NCI-H2196 treated with DMSO at 0.1 percent for 48 hours (cell line): ENCODE measurements around the gene BHLHE40.
"Not testable (repeated sequence)": the region's sequence is repeated elsewhere in the genome, so short reads cannot be mapped to it uniquely, and the experiment has no call there.

Source experiments
- DNase-seq: peaks from one replicate; lab custom pipeline; 2025; ENCODE audit not compliant: unreplicated experiment; lab: John Stamatoyannopoulos, UW

The BHLHE40 gene

DNA sequence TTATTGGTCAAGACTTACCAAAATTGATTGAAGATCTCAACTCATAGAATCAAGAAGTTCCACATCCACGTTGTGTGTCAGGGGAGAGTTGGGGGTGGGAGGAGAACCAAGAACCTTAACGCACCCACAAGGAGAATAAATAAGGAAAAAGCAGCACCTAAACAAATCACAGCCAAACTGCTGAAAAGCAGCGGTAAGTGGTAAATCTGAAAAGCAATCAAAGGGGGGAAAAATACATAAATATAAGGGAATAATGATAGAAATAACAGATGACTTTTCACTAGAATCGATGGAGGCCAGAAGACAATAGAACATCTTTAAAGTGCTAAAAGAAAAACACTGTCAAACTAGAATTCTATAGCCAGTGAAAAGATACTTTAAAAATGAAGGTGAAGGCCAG, 20.1 kb upstream of the BHLHE40 start:
- no peak for DNase-seq

DNA sequence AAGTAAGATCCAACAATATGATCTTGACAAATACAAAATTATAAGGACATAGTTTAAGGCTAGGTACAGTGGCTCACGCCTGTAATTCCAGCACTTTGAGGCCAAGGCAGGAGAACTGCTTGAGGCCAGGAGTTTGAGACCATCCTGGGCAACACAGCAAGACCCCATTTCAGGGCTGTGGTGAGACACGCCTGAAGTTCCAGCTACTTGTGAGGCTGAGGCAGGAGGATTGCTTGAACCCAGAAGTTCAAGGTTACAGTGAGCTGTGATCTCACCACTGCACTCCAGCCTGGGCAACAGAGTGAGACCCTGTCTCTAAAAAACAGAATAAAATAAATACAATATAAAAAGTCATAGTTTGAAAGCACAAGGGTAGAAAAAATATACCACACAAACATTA, 17.4 kb upstream of the BHLHE40 start:
- not testable (repeated sequence) for DNase-seq

DNA sequence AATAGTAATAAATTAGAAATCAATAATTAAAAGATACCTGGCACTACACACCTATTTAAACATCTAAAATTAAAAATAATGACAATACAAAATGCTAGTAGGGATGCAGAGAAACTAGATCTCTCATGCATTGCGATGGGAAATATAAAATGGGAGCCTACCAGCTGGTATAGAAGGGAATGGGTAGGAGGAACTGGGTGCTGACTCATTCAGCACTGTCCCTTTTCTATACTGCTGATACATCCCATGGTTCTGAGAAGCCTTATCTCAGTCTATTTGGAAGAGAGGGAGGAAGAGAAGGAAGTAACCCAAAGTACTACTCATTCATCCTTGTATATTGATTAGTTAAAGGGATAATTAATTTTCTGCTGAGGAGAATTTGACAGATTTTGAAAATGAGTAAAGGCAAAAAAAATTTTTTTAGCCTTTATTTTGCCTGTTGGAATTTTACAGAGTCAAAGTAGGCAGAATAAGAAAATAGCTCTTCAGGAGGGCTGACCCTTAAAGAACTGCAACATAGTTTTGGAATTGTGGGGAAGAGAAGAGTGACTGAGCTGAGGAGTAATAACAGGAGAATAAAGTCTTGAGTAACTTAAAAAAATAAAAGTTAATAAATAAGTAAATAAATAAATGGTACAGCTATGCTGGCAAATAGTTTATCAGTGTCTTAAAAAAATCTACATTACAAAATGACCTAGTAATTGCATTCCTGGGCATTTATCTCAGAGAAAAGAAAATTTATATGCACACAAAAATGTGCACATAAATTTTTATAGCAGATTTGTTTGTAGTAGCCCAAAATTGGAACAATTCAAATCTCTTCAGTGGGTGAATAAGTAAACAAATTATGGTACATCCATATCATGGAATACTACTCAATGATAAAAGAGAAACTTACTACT, 15.3 kb upstream of the BHLHE40 start:
- no peak for DNase-seq

DNA sequence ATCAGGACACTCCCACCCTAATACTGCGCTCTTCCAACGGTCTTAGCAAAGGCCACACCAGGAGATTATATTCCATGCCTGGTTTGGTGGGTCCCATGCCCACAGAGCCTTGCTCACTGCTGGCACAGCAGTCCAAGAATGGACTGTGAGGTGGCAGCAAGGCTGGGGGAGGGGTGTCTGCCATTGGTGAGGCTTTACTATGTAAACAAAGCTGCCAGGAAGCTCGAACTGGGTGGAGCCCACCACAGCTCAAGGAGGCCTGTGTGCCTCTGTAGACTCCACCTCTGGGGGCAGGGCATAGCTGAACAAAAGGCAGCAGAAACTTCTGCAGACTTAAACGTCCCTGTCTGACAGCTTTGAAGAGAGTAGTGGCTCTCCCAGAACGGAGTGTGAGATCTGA, 13.2 kb upstream of the BHLHE40 start:
- DNase-seq, result not testable (repeated sequence)

DNA sequence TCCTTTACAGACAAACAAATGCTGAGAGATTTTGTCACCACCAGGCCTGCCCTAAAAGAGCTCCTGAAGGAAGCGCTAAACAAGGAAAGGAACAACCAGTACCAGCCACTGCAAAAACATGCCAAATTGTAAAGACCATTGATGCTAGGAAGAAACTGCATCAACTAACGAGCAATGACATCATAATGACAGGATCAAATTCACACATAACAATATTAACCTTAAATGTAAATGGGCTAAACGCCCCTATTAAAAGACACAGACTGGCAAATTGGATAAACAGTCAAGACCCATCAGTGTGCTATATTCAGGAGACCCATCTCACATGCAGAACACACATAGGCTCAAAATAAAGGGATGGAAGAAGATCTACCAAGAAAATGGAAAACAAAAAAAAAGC, 11.6 kb upstream of the BHLHE40 start:
- not testable (repeated sequence) for DNase-seq

DNA sequence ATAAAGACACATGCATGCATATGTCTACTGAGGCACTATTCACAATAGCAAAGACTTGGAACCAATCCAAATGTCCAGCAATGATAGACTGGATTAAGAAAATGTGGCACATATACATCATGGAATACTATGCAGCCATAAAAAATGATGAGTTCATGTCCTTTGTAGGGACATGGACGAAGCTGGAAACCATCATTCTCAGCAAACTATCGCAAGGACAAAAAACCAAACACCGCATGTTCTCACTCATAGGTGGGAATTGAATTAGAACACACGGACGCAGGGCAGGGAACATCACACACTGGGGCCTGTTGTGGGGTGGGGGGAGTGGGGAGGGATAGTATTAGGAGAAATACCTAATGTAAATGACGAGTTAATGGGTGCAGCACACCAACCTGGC, 7.8 kb upstream of the BHLHE40 start:
- DNase-seq, result not testable (repeated sequence)

DNA sequence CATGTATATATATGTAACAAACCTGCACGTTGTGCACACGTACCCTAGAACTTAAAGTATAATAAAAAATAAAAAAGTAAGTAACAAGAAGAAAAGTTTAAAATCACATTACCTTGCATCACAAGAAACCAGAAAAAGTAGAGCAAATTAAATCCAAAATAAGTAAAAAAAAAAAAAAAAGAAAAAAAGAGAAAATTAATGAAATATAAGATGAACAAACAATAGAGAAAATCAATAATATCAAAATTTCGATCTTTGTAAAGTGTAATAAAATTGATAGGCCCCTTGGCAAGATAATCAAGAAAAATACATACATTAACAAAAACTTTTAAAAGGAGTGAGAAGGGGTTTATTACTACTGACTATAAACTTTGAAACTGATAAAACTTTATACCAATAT, 7.4 kb upstream of the BHLHE40 start:
- no peak for DNase-seq

DNA sequence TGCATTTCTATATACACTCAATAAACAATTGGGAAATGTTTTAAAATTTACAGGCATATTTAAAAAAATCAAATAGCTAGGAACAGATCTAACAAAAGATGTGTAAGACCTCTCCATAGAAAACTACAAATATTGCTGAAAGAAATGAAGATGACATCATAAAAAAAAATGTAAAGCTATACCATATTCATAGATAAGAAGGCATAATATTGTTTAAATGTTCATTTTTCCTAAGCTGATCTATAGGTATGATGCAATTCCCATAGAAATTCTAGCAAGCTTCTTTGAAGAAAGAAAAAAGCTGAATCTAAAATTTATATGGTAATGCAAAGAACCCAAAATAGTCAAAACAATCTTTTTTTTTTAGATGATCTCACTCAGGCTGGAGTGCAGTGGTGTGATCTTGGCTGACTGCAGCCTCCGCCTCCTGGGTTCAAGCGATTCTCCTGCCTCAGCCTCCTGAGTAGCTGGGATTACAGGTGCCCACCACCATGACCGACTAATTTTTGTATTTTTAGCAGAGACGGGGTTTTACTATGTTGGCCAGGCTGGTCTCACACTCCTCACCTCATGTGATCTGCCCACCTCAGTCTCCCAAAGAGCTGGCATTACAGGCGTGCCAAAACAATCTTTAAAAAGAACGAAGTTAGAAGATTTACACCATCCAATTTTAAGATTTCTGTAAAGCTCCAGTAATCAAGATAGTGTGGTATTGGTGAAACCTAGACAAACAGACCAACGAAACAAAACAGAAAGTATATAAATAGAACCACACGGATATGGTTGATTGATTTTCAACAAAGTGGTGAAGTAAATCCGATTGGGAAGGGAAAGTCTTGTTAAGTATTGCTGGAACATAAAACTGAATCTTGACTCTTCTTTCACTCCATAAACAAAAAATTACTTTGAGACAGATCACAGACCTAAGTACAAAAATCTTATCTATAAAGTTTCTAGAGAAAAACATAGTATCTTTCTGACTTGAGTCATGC, 6.3 kb upstream of the BHLHE40 start:
- no peak for DNase-seq

DNA sequence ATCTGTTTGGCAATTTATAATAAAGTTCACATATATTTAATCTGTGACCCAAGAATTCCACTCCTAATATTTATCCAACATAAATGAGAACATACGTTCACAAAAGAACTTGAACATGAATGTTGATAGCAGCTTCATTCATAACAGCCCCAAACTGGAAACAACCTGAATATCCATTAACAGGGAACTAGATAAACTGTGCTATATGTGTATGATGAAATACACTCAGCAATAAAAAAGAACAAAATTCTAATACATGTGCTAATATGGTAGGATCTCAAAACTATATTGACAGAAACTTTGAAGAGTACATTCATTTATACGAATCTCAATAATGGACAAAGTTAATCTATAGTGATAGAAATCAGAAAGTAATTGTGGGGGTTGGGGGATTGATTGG, 5.1 kb upstream of the BHLHE40 start:
- DNase-seq, result no peak

DNA sequence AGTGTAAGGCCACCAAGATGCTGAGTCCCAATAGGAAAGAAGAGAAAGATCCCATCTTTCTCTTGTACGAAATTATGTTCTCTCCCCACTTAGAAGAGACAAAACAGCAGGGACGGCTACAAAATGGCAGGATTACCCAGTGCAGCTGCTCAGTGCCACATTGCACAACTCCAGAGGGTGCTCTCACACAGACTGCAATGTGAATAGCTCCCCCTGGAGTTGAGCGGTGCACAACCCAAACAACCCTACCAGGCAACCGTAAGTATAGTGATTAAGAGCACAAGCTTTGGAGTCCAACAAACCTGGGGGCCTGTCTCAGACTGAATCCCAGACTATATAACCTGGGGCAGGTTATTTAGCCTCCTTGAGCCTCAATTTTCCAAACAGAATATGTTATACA, 3.1 kb upstream of the BHLHE40 start:
- no peak for DNase-seq

DNA sequence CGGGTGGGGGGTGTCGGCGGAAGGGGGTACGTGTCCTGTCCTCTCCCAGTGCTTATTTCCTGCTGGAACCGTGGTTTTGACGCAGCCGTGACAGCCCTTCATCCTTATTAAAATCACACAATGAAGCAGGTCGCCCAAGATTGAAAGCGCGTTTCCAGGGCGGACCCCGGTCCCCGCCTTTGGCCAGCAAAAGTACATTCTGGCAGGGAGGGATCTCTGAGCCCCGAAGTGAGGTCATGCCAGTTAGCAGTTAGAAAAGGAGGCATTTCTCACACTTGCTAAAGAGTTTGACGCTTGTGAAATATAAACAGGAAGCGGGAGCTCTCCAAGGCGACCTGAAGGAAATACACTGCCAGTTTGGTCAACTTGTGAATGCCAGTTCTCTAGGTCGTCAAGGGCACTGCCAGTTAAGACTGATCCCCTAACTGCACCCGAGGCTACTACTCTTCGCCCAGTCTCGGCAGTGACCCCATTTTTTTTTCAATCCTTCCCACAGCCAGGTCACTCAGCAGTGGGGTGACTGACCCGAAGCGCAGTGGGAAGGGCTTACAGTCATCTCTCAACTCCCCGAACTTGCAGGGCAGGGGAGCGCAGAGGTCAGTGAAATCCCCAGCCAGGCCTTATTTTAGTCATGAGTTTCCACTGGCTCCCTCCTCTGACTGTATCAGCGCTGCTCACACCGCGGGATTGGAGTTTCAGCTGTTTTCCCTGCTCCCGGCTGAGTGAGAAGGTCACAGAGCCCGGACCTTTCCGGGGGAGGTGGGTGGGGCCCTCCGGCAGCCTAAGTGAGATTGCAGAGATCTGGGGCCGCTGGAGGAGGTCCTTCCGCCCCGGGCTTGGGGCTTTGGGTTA, 2.0 kb upstream of the BHLHE40 start:
- DNase-seq, result no peak

DNA sequence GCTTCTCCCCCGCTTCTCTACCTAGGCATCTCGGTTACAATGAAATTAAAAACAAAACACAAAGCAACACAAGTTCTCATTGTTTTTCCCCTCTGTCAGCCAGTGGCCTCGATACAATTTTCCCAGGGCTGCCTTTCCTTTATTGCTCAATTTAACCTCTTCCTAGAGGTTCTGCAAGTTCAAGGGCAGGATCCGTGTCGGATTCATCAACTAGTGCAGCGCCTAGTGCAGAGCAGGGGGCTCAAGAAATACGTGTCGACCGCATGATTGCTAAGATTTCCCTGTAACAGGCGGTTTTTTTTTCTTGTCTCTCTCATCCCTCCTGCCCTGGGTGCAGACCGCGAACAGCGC, 1.4 kb upstream of the BHLHE40 start:
- no peak for DNase-seq

DNA sequence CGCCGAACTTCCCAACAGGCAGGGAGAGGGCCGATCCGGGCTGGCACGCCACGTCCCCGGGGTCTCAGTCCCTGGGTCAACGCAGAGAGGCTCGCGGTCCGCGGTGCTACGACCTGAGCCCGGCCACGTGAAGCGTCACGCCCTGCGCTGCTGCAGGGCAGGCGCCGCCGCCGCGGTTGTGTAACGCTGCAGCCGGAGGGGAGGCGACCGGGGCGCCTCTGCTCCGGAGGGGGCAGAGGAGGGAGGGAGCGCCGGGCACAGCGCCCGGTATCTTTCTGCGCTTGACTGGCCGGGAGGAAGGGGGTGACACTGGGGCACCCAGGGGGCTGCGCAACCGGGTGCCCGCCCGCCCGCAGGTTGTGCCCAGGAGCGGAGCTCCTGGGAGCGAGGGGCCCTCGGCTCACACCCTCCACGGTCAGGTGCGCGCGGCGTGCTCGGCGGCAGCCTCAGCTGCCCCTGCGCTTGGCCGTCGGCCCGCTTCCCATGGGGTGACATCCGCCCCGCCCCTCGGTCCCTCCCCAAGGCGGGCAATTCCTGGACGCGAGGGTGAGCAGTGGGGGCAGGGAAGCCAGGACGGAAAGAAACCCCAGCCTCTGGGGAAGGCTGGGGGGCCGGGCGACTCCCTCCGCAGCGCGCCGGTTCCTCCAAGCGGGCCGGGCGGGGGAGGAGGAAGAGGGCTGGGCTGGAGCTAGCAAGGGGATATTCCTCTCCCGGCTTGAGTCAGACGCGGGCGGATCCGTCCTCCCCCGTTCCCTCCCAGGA, 852 bp upstream of the BHLHE40 start:
- peak; percentile 78 for DNase-seq

DNA sequence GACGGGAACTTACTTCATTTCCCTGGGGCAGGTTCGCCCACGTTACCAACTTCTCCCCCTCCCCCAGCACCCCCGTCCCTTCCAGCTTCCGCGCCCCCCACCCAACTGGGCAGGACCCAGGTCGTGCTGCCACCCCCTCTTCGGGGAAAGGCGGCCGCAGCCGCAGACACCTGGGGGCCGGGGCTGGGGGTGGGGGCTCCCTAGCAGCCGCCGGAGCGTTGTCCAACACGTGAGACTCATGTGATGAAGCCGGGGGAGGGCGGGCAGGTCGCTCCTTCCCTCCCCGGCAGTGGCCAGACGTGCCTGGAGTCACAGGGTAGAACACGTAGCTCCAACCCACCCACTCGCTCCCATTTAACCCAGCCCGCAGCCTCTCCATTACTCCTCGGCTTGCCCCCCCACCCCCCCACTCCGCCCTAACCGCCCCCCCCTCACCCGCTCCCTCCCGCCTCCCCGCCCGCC, 240 bp upstream of the BHLHE40 start:
- DNase-seq, result peak; percentile 78

DNA sequence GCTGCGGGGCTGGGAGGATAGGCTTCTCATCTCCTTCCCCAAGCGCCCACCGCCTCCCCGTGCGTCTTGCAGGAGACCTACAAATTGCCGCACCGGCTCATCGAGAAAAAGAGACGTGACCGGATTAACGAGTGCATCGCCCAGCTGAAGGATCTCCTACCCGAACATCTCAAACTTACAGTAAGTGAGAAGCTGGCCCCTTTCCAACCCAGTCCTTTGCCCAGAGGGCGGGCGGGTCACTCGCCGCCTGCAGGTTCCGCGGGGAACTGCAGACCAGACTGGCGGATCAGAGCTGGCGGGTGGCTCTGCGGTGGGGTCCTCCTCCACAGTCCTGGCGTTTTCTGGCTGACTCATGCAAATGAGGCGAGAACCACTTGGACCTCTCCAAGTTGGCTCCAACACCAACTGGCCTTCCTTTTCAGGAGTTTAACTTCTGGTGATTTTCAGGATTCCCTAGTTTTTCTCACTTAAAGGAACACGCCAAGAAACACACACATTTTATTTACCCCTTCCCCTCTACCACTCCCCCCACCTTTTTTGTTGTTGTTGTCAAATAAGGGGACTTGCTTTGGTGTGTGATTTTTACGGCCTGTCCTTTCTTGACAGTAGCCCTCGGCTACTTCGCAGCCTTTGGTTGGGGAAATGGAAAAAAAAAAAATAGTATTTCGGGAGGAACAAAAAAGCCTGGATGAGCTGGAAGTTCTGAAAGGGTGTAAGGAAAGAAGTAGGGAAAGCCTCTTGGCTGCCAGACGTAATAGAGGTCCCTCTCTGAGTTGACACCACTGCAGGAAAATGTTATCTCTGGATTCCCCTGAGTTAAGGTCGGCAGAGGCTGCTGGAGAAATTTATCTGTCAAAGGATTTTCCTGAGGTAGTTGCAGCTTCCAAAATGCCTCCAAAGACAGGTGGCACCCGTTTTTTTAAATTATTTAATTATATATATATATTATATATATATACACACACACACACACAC, 1.3 kb downstream of the BHLHE40 start:
- no peak for DNase-seq

DNA sequence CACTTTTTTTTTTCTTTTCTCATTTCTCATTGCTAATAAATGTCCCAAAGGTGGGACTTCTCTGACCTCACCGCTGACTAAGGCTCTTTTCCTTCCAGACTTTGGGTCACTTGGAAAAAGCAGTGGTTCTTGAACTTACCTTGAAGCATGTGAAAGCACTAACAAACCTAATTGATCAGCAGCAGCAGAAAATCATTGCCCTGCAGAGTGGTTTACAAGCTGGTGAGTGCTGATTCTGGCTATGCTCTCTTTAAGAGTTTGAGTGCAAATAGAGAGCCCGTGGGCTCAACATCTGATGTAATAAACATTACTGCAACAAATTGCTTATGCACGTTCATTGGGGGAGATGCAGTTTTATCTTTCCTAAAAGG, 2.0 kb downstream of the BHLHE40 start:
- no peak for DNase-seq

DNA sequence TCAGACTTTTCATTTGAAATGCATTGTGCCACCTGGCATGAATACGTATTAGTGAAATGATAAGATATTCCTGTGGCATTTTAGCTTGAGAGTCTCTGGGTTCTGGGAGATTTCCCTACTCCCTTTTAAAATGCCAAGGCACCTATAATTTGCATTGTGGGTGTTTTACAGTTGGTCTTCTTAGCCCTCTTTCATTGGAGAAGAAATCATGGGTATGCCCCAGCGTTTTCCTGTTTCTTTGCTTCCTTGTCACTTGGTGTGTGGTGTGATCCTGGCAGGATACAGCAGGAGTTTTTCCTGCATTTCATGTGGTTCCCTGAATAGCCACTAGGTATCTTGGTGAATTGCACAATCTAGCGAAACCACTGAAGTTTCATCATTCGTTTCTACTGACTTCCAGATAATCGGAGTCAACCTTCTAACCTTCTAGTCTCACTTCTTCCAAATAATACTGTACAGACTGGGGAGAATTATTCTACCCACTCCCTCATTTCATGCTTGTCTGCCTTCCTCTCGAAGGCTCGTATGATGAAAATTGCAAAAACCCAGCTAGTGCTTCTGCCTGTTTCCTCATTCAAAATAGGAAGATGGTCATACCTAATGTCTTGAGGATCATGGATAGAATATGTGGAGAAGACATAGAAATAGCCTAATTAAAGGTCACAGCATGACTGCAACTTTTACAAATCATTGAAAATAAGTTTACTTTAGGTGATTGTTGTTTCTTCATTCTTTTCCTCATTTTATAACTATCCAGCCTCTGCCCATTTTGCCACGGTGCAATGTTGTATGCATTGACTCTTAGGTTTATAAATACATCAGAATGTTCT, 2.6 kb downstream of the BHLHE40 start:
- no peak for DNase-seq
